K562 (cell line): Measurements from ENCODE around the gene KCNQ4. TPM values are rescaled to one million over a fixed set of nuclear protein-coding genes. Genes with fewer than 3 reads are reported as not detected.

ENCODE experiments used
- BCOR ChIP-seq: fragments of 450-650 bp; IDR thresholded peaks from 2 replicates; pipeline ENCODE4 v1.6.1; 2016
- CHD7 ChIP-seq: fragments of 200-600 bp; sonication (generic); IDR thresholded peaks from one replicate; pipeline ENCODE4 v1.6.1; 2012; ENCODE audit warnings: mild to moderate bottlenecking, low read depth, low read length, inconsistent platforms
- FOXA1 ChIP-seq: fragments of 450-650 bp; IDR thresholded peaks from 2 replicates; pipeline ENCODE4 v1.6.1; 2016; ENCODE audit warnings: mild to moderate bottlenecking, borderline replicate concordance
- GTF2B ChIP-seq: IDR thresholded peaks from 2 replicates; pipeline ENCODE4 v1.6.1; 2011; ENCODE audit not compliant: insufficient read length; ENCODE audit errors: extremely low read depth
- NR2C2 ChIP-seq, 2 experiments: fragments of 200-800 bp in 1 of 2; sonication (Bioruptor generic) in 1 of 2; sonication (generic) in 1 of 2; formaldehyde crosslinking in 1 of 2; IDR thresholded peaks; 2 replicates each; pipeline versions ENCODE4 v1.6.1 to v1.8.0; 2016 to 2022; ENCODE audit warnings: mild to moderate bottlenecking in 1 of 2, missing compliant biosample characterization in 1 of 2, missing genetic modification characterization in 1 of 2, missing genetic modification reagents in 1 of 2
- RAD21 ChIP-seq, 2 experiments: fragments of 250-450 bp in 1 of 2; fragments of 450-650 bp in 1 of 2; sonication (Bioruptor Pico) in 1 of 2; formaldehyde crosslinking in 1 of 2; IDR thresholded peaks in 1 of 2; conservative IDR thresholded peaks in 1 of 2; 2 replicates each; pipeline versions ENCODE4 v1.4.0 to v1.8.0; 2020 to 2022; ENCODE audit warnings: mild to moderate bottlenecking in 2 of 2, moderate library complexity in 1 of 2
- RAD51 ChIP-seq: fragments of 450-650 bp; IDR thresholded peaks from 2 replicates; pipeline ENCODE4 v1.7.1; 2016; ENCODE audit warnings: low read depth, mild to moderate bottlenecking, borderline replicate concordance
- RBM15 ChIP-seq: fragments of 200-400 bp; formaldehyde crosslinking; IDR thresholded peaks from 2 replicates; pipeline ENCODE4 v1.6.1; 2018; ENCODE audit warnings: mild to moderate bottlenecking, low read length, moderate library complexity; ENCODE audit not compliant: insufficient read depth
- SIRT6 ChIP-seq: IDR thresholded peaks from one replicate; pipeline ENCODE4 v1.6.1; 2012; ENCODE audit warnings: low read depth, mild to moderate bottlenecking, control low read depth, inconsistent platforms, low read length, moderate library complexity
- SRSF1 ChIP-seq: fragments of 200-400 bp; formaldehyde crosslinking; IDR thresholded peaks from 2 replicates; pipeline ENCODE4 v1.6.1; 2017; ENCODE audit warnings: mild to moderate bottlenecking, low read depth, low read length, moderate library complexity
- TEAD1 ChIP-seq, 2 experiments: fragments of 450-650 bp in 1 of 2; sonication (generic) in 1 of 2; formaldehyde crosslinking; IDR thresholded peaks; 2 replicates each; pipeline versions ENCODE4 v1.4.0 to v1.8.0; 2020 to 2022; ENCODE audit warnings: mild to moderate bottlenecking in 2 of 2, missing genetic modification reagents in 1 of 2
- ZBTB26 ChIP-seq: fragments of 450-650 bp; formaldehyde crosslinking; IDR thresholded peaks from 2 replicates; pipeline ENCODE4 v1.4.0; 2022; ENCODE audit warnings: missing genetic modification characterization
- ZNF444 ChIP-seq: fragments of 250-450 bp; sonication (Bioruptor Pico); IDR thresholded peaks from 2 replicates; pipeline ENCODE4 v1.4.0; 2020; ENCODE audit warnings: mild to moderate bottlenecking, moderate library complexity
- polyA plus RNA-seq, 8 experiments: library from polyadenylated mRNA; depleted of rRNA in 4 of 8; stranded (reverse) in 5 of 8; unstranded in 3 of 8; fragments of >200 nt; fragmentation: Nextera tagmentation in 2 of 8; fragmentation: Illumina TruSeq in 1 of 8; extraction: Ambion mirVana in 2 of 8; extraction: Trizol in 1 of 8; gene quantifications; 2 replicates each; pipeline versions ENCODE4 v1.2.1 to v1.2.3, GENCODE V29; 2011 to 2014; ENCODE audit warnings: inconsistent platforms in 1 of 8, missing spikeins in 1 of 8
- total RNA-seq, 7 experiments: library from RNA; depleted of rRNA in 6 of 7; stranded (reverse); fragments of >200 nt in 6 of 7; fragmentation: Illumina TruSeq in 2 of 7; extraction: Trizol in 2 of 7; gene quantifications; 2 replicates each; pipeline versions ENCODE4 v1.2.1 to v1.2.3, GENCODE V29; 2011 to 2021; ENCODE audit warnings: low replicate concordance in 1 of 7

Gene KCNQ4
- total and polyA plus RNA-seq, 9 of the 15 experiments (the other 6 are each of a cell fraction or from before 2014, with no cell fraction given), result 0.07 to 4.1 (median 0.79) TPM

GRCh38 chr1:40808909-40809308, 25.3 kb downstream of the KCNQ4 start (continued):
- TF ChIP-seq ZNF444 (CRISPR knock-in tag) (no peak), BCOR (peak; percentile 43; the same call in 1 of the 2 replicates), ZBTB26 (CRISPR knock-in tag) (no peak), SRSF1 (no peak), RAD51 (0 out of 2 replicates have a peak, but pooled peaks have one; percentile 15), CHD7 (no peak), NR2C2 (CRISPR knock-in tag; IDR thresholded peaks at IDR 0.05) (0 out of 2 replicates have a peak, but pooled peaks have one; percentile 65), NR2C2 (tag; IDR thresholded peaks at IDR 0.05) (peak; percentile 91), TEAD1 (CRISPR knock-in tag; IDR thresholded peaks at IDR 0.05) (no peak), FOXA1 (no peak), SIRT6 (no peak), RAD21 (CRISPR knock-in tag; conservative IDR thresholded peaks at IDR 0.05 in 1 of 2, IDR thresholded peaks at IDR 0.05 in 1 of 2) (no peak), GTF2B (no peak), RBM15 (no peak)
